Superior temporal gyrus (tissue), 1 donor: ENCODE results near the gene RNF223.
"Not testable (repeated sequence)": the region's sequence is repeated elsewhere in the genome, so short reads cannot be mapped to it uniquely, and the experiment has no call there.

ENCODE experiments used
- DNase-seq: peaks from one replicate; pipeline ENCODE4 v3.0.0-alpha.2; 2016; ENCODE audit errors: extremely low spot score

RNF223 gene

DNA sequence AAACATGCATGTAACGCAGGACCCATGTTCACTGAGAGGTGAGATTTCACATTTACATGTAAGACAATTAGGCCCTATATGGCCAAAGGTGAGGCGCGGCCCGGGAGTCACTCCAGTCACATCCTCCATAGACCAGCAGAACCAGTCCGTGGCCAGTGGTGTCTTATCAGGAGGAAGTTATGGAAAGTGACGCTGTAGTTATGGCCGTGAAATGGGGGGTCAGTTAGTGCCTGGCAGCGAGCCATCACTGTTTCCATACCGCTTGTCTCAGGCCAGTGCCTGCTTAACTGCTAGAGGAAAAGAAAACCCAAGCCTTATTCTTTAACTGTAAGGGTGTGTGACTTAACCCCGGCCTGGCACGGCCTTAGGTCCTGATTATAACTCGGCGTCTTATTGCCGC, 35.6 kb upstream of the RNF223 start:
- no peak for DNase-seq

DNA sequence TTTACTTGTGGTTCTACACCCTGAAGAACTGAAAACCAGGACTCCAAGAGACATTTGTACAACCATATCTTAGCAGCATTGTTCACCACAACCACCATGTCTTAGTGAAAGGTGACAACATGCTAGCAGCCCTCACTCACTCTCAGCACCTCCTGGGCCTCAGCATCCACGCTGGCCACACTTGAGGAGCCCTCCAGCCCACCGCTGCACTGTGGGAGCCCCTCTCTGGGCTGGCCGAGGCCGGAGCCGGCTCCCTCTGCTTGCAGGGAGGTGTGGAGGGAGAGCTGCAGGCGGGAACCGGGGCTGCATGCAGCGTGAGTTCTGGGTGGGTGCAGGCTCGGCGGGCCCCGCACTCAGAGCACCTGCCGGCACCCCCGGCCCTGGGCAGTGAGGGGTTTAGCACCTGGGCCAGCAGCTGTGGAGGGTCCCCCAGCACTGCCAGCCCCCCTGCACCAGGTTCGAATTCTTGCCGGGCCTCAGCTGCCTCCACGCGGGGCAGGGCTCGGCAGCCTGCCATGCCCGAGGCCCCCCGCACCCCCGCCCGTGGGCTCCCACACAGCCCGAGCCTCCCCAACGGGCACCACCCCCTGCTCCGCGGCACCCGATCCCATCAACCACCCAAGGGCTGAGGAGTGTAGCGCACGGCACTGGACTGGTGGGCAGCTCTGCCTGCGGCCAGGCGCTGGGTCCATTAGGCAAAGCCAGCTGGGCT, 32.6 kb upstream of the RNF223 start:
- DNase-seq: no peak

- not testable (repeated sequence) for DNase-seq
Measured at GRCh38 chr1:1104152-1104551, 30.0 kb upstream of the RNF223 start.

DNA sequence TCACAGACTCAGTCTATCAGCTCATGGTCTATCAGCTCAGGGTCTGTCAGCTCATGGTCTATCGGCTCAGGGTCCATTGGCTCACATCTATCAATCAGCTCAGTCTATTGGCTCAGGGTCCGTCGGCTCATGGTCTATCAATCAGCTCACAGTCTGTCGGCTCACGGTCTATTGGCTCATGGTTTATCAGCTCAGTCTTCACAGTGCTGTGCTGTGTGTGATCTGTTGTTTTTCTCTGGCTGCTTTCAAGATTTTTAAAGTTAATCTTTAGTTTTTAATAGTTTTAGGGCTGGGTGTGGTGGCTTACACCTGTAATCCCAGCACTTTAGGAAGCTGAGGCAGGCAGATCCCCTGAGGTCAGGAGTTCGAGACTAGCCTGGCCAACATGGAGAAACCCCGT, 27.4 kb upstream of the RNF223 start:
- DNase-seq: no peak

DNA sequence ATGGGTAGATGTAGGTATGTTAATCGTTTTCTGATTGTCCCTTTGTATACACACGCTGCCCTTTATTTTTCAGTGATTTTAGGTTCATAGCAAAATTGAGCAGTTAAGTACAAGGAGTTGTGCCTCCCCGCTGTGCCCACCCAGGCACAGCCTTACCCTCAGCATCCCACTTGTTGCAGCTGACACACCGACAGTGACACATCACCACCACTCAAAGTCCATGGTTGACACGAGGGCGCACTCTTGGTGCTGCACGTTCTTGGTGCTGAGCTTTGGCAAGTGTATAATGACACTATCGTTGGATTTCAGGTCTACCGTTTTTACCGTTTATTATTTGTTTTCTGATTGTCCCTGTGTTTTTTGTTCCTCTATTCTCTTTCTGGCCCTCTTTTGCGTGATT, 26.2 kb upstream of the RNF223 start:
- DNase-seq: no peak

DNA sequence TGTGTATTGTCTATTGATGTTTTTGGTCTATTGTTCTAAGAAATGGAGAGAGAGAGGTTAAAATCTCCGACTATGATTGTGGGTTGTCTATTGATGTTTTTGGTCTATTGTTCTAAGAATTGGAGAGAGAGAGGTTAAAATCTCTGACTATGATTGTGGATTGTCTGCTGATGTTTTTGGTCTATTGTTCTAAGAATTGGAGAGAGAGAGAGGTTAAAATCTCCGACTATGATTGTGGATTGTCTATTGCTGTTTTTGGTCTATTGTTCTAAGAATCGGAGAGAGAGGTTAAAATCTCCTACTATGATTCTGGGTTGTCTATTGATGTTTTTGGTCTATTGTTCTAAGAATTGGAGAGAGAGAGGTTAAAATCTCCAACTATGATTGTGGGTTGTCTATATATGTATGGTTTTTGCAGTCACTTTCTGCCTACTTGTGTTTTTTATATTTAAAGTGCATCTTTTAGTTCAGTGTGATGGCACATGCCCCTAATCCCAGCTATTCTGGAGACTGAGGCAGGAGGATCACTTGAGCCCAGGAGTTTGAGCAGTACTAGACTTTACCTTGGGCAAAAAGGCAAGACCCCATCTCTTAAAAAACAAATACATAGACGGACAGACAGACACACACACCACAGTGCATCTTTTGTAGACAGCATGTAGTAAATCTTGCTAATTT, 25.5 kb upstream of the RNF223 start:
- peak; percentile 41 for DNase-seq

- DNase-seq: peak; percentile 64
Measured at GRCh38 chr1:1098681-1099421, 24.7 kb upstream of the RNF223 start.

DNA sequence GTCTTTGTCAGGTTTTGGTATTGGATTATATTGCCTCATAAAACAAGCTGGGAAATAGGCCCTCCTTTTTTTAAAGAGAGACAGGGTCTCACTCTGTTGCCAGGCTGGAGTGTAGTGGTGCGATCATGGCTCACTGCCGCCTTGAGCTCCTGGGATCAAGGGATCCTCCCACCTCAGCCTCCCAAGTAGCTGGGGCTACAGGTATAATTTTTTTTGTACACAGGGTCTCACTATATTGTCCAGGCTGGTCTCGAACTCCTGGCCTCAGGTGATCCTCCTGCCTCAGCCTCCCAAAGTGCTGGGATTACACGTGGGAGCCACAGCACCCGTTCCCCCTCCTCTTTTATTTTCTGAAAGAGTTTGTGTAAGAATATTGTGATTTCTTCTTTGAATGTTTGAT, 22.0 kb upstream of the RNF223 start:
- DNase-seq: not testable (repeated sequence)

GRCh38 chr1:1094981-1095380, 20.9 kb upstream of the RNF223 start:
- DNase-seq: no peak

DNA sequence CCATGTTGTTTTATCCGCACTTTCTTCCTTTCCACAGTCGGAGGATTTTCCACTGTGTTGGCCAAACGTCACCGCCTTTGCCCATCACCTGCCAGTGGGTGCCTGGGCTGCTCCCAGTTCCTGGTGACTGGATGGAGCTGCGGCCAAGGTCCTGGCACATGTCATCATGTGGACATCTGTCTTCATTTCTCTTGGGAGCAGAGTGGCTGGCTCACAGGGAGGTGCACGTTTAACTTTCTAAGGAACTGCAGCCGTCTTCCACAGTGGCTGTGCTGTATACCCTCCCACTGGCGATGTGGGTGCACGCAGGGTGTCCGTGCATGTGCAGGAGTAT, 19.5 kb upstream of the RNF223 start:
- DNase-seq: no peak

DNA sequence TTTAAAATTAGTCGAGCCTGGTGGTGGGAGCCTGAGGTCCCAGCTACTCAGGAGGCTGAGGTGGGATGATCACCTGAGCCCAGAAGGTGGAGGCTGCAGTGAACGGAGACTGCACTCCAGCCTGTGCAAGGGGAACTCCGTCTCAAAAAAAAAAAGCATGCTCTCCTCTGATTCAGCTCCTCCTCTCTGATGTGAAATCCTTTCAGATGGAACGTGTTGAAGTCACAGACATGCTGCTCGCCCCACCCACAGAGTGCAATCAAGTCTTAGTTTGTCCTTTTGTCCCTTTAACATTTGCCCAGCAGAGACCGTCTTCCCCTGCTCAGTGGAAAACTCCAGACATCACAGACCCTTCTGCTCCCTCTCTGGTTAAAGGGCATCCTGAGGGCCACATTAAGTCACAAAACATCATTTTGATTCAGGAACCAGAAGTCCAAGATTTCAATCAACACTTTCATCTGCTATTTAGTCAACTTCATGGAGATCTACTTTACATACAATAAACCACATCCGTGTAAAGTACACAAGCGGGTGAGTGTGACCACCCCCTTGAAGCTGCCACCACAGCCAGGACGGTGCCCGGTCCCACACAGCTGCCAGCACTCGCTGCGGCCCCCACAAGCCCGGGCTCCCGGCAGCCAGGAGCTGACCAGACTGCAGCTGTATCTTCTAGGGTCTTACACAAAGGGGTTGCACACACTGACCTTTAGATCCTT, 18.9 kb upstream of the RNF223 start:
- DNase-seq: no peak

- no peak for DNase-seq
Measured at GRCh38 chr1:1092149-1092855, 18.2 kb upstream of the RNF223 start.

- no peak for DNase-seq
Measured at GRCh38 chr1:1091344-1092148, 17.4 kb upstream of the RNF223 start.

- DNase-seq: no peak
Measured at GRCh38 chr1:1090424-1091343, 16.6 kb upstream of the RNF223 start.

DNA sequence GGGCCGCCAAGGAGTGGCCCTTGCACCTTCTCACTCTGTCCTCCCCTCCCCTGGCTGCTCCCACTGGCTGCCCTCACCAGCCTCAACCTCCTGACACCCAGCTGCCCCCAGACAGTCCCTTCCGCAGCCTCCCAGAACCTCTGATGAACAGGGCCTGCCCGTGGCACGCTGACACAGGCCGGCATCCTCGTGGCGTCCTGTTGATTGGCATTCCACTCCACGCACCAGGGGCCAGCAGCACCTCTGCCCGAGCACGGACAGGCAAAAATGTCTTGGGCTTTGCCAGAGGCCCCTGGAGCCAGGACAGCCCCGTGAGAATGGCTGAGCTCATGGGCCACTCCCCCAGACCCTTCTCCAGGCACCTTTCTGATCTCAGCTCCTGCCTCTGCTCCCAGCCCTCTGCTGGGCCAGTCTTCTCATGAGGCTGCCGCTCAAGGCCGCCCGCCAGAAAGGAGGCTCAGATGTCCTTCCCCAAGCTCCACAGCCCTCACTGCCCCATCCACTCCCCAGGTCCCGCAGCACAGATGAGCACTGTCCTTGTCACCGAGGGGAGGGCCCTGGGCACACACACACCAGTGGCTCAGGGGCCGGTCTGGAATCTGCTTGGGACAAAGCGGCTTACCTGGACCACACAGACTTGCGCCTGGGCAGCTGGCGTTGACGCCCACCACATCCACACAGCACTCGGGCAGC, 15.8 kb upstream of the RNF223 start:
- DNase-seq: no peak

DNA sequence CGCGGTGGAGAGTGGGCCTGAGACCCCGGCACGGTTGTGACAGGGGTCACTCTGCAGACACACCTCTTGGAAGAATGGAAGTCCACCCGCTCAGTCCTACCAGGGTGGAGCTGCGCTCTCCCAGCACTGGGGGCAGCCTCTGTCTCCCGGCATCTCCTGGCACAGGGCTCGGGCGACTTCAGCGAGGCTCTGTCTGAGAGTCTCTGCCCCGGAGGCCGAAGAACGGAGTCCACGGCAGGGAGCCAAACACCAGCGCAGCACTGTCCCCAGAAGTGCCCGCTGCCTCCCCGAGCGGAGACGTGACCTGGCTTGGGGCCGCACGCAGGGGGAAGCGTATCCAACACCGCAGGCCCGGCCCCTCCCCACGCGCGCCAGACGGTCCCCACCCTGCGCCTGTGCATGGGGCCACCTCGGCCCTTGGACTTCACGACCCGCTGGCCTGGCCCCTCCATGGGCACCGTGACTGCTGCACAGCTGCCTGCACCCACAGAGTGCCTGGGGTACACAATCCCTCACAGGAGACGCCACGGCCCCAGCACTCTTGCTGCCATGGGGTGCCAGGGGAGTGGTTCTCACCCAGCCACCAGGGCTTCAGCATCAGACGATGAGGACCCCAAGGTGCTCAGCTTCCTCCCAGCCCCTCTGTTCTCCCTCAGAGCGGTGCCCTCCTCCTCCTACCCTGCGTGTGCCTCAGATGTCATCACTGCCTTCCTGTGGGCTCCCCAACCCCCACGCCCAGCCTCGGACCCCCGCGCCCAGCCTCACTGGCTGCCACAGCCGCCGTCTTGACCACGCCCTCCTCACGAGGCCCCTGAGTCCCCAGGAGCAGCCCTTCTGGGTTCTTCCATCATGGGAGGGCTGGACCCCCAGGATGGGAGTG, 14.9 kb upstream of the RNF223 start:
- DNase-seq: no peak

- no peak for DNase-seq
Measured at GRCh38 chr1:1088029-1088800, 14.1 kb upstream of the RNF223 start.
